ENCODE data around the gene VPS35.

VPS35 gene

DNA sequence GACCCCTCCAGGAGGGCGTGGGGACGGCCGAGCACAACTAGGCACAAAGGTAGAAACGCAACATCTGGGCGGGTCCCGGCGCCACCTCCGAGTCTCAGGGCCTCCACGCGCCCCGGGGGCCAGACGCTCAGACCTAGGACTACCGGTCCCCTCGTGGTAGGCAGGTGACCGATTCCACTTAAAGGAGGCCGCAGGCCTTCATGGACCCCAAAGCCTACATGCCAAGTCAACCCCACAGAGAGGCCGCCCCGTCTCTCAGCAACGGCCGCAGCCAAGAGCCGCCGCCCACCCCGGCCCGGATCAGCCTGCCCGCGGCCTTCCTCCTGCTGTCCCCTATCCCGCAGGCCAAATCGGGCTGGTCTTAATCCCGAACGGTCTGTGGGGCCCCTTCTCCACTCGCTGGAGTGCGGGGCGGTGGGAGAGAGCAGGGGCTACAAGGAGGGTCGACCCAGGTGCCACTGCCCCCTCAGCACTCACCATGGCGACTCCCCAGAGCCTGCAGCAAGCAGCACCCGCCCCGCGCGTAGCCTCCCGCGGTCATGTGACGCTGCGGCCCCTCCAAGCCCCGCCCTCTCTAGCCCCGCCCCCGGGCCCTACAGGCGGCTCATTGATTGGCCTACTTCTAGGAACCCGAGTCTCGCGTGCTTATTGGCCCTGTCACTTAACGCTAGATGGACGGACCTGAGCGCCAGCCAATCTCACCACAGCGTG is at the start of gene VPS35:
Gene VPS35 (minus strand): TSS at position 525 of the 711 bp plus-strand sequence. CDS start 45 bp downstream, at position 480.
- peak; percentile 99 for DNase-seq

DNA sequence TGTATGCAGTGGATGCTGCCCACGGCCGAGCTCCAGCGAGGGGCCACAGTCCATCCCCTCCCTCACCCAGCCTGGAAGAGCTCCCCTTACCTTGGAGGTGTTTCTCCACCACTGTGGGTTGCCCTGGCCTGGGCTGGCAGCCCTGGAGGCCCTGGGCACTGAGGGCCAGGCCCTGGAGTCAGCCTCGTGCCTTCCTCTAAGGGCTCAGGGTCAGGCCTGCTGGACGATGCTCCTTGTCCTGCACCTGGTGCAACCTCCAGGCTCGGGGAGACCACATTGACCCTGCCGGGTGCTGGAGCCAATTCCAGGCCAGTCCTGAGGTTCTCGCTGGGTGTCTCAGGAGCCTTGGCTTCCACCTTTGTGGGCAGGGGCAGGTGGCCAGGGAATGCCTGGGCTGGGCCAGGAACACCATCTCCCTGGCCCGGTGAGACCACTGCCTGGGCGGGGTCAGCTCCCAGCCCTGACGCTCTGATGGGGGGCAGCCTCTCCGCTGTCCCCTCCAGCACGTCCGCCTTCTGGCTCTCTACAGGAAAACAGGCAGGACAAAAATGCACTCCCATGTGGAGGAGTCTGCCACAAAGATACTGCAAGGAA is 48.7 kb upstream of the VPS35 start:
- DNase-seq, result no peak

DNA sequence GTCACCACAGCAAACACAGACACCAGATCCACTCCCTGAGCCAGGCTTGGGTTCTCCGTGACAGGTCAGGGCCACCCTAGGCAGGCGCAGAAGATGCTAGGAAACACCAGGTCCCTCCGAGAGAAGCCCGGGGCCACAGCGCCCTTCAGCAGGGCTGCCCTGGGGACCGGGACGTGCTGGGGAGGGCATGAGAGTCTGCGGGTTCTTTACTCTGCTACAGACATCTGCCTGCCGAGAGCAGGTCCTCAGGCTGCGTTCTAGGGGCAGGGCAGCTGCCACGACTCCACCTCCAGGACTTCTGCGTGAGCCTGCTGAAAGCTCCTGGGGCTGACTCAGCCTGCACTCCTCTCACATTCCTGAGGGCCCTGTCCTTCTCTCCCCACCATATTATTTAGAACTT is 47.7 kb upstream of the VPS35 start:
- no peak for DNase-seq

DNA sequence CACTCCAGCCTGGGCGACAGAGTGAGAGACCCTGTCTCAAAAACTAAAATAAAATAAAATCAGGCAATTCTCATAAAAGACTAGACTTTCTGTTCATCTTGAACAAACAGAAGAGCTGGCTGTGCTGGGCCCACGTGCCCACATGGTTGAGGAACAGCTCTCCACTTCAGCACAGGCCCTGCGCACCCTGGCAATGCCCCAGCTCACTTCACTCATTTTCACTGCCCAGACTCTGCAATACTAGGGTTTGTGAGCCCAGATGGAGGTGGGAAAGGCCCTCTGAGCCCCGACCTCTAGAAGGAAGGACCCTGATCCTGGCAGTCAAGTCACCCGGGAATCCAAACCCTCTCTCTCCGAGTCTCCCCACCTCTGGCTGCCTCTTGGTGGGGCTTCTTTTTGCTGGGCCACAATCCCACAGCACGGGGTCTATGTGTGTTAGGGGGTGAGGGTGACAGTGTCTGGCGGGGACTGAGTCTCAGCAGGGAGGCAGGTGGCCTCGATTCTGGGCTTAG is 44.4 kb upstream of the VPS35 start:
- no peak for DNase-seq

DNA sequence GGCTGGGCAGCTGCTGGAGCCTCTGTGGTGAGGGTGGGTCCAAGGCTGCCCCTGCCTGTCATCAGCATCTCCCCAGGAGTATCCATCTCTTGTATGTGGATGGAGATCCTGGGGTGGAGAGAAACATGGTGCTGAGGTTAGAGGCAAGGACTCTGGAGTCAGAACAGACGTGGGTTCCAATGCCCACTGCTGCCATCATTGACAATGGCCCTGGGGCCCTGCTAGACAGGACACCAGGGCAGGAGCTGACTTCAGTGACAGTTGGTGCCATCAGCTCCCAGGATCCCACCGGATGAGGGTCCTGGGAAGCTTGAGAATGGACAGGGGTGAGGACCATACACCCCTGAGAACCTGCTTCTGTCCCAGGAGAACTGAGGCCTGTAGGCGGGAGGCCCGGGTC is 43.6 kb upstream of the VPS35 start:
- DNase-seq, result no peak

DNA sequence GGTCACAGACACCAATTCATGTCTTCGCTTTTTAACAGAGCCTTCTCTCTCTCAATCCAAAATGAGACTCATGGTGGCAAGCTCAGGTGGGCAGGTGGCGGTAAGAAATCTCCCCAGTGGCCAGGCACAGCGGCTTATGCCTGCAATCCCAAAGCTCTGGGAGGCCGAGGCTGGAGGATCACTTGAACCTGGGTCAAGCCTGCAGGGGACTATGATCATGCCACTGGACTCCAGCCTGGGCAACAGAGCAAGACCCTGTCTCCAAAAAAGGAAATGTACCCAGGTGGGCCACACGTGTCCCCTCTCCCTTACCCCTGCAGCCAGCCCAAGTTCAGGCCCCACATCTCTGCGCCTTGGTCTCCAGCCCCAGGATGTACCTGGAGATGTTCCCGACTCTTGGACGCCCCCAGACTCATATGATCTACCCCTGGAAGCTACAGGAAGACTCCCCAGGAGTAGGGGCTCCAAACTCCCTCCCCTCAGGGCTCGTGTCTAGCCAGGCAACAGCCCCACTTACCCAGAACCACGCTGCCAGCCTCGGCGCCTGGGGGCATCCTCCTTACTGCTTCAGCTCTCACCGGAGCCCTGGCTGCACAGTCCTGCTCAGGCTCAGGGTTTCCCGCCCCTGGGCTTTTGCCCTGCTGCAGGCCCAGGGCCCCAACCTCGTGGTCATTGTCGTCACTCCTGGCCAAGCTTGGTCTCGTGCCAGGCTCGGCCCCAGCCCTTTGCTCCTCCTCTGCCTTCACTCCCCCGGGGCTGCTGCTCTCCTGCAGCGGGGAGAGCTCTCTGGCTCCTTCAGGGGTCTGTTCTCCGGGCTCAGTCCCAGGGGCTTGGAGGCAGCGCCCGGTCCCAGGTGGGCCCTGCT is 42.9 kb upstream of the VPS35 start:
- DNase-seq, result no peak

DNA sequence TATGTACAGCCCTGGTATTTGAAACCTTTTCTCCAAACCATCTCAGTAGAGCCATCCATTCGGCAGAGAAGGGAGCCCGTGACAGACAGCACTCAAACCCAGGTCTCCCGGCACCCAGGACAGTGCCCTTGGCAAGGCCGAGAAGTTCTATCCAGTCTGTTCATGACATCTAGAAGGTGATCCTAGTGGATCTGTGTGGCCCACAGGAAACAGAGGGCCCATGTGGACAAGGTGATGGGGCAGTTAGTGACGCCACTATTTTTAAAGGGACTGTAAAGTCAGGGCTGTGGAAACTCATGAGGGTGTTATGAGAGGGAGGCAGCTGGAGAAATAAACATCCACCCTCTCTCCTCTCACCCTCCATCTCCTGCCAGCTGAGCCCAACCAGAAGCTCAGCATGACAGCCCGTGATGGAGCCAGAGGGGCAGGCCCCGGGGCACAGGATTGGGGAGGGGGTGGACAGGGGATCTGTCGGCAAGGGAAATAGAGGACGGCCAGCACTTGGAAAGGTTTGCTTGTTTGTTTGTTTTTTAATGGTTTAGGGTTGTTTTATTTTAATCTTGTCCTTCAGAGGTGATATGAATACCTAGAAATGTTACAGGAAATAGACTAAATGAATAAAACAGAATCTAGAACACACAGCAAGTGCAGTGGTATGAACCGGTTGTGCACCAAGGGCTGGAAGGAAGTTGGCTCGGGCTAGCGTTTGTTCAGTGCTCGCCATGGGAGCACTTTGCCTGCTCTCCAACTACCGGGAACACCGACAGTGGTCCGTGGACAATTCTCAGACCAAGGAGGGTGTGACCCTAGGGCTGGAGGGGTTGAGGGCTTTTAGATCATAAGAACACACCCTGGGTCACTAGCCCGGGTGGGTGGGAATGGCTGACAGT is 42.1 kb upstream of the VPS35 start:
- DNase-seq, result no peak

DNA sequence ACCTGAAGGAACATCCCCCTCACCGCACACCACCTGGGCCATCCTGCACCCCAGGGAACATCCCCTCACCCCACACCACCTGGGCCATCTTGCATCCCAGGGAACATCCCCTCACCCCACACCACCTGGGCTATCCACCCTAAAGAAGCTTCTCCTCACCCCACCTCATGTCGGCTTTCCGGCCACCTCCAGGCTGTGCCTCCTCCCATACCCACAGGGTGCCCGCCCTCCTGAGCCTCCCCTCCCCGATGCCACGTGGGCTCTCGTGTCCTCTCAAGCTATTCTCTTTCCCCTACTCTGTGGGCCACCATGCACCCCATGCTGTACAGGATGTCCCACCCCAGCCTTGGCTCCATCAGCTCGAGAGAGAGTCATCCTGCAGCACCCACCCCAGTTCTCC is 41.1 kb upstream of the VPS35 start:
- DNase-seq, result no peak

DNA sequence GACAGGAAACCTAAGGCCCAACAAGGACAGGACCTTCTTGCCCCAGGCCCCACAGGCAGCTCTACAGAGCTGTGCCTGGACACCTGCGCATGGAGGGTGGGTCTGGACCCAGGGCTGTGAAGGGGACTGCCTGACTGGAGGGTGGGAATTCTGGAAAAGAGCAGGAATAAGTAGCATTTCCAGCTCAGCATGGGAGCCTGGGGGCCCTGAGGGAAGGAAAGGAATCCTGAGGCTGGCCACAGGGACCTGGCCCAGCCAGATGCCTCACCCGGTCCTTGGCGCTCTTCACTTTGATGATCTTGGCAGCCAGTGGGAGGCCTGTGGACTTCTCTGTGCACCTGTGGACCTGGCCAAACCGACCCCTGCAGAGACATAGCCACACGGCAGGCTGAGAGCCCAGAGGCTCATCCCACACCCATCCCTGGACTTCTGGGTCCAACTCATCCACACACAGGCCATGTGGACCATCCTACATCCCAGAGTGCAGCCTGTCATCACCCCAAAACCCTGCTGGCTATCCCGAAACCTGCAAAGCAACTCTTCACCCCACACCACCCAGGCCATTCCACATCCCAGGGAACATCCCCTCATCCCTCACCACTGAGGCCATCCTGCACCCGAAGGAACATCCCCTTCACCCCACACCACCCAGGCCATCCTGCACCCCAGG is 40.5 kb upstream of the VPS35 start:
- DNase-seq, result no peak

DNA sequence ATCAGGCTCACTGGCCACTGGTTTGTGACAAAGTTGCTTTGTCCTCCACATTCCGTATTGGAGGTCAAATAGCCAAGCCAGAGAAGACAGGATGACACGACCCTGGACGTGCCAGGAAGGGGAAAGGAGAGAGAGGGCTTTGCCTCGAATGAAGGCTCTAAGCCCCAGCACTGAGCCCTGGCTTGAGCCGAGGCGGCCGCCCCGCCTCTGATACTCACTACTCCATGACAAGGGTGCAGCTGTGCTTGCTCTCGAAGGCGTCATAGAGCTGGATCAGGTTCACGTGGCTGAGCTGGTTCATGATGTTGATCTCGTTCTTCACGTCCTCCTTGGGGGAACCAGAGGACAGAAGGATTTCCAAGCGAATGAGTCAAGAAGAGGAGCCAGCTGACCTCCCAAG is 39.8 kb upstream of the VPS35 start:
- no peak for DNase-seq

DNA sequence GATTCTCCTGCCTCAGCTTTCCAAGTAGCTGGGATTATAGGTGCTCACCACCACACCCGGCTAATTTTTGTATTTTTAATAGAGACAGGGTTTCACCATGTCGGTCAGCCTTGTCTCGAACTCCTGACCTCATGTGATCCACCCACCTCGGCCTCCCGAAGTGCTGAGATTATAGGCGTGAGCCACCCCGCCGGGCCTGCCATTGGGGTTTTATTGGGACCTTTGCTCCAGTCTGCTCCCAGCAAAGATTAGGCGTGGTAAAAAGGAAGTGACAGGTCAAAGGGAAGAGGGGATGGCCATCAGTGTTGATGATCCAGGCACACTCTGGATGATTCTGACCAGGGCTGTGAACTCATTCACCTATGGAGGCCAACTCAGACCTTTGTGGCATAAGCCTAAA is 38.7 kb upstream of the VPS35 start:
- DNase-seq, result no peak

DNA sequence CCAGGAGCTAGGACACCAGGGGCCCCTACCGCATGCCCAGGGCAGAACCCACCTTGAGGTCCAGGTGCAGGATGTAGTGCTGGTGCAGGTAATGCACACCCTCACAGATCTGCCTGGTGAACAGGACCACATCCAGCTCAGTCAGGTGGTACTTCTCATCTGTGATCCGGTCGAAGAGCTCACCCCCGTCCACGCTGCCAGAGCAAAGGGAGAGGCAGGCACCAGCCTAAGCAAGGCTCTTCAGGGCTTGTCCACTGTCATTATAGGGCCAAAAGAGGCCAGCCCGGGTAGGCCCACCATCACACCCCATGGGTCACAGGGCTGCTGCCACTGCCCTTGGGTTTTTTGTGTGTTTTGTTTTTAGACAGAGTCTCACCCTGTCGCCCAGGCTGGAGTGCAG is 38.2 kb upstream of the VPS35 start:
- DNase-seq, result no peak

DNA sequence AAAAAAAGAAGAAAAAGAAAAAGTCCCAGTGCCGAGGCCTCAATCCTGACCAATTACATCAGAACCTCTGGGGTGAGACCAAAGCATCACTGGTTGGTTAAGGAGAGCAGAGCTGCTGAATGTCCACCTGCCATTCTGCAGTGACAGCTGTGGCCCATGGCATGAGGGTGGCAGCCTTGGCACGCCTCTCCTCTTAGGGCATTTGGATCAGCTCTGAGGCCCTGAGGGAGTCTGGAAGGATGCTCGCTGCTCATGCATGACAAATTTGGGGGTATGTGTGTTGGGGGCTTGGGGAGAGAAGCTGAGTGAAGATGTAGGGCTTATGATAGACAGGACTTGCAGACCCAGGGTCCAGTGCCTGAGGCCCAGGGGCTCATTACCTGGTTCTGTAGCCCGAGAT is 32.9 kb upstream of the VPS35 start:
- no peak for DNase-seq

DNA sequence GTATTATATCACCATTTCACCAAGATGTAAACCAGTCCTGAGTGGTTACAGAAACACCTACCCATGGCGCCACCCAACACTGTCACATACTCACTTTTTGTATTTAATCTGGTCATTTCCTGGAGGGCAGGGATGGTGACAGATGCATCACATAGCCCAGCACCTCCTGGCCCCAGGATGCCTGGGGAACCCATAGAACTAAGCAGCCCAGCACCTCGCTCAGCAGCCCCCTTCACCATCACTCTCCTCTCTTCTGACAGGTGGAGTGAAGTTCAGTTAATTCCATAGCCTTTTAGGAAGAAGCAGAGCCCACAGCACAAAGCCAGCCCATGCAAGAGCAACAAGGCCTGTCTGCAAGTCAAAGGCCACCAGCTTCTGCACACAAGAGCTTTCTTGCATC is 31.6 kb upstream of the VPS35 start:
- no peak for DNase-seq

DNA sequence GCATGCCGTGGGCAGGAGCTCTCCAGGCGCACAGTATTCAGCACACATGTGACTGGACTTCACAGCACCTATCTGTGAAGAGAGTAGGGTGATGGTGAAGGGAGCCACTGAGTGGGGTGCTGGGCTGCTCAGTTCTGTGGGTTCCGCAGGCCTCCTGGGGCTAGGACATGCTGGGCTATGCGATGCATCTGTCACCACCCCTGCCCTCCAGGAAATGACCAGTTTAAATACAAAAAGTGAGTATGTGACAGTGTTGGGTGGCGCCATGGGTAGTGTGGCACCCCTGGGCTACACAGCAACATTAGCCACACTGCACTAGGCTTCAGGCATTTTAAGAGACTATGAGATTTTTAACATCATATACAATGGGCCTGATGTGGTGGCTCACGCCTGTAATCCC is 30.6 kb upstream of the VPS35 start:
- DNase-seq, result no peak

DNA sequence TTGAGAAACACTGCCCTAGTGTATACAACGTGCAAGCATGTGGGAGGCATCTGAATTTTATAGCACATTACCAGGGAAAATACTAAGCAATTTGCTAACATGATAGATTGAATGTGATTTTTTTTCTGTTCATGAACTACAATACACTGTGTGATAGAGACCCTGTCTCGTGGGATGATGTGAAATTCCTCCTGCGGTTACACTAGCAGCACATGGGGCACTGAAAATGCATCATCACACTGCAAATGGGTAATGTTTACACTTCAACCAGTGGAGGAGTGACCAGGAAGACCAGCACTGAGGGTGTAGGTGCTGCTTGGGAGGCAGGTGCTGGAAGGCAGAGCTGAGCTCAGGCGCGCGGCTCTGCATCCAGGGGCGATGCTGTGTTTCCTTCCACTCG is 29.2 kb upstream of the VPS35 start:
- peak; percentile 21 for DNase-seq

DNA sequence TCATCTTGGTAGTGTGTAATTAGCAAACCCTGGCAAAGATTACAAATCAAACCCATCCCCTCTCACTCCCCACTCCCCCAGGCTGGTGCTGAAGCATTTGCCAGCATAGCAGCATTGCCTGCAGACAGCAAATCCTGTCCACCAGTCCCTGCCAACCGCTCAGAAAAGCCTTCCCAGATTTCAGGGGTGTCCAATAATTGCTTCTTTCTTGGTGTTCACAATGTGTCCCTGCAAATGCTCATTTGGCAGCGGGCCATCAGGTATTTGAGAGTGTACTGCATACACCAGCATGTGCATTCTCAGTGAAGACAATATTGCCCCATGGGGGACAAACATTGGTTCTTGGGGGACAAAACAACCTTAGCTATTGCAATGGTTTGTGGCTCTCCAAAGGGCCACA is 28.7 kb upstream of the VPS35 start:
- no peak for DNase-seq

DNA sequence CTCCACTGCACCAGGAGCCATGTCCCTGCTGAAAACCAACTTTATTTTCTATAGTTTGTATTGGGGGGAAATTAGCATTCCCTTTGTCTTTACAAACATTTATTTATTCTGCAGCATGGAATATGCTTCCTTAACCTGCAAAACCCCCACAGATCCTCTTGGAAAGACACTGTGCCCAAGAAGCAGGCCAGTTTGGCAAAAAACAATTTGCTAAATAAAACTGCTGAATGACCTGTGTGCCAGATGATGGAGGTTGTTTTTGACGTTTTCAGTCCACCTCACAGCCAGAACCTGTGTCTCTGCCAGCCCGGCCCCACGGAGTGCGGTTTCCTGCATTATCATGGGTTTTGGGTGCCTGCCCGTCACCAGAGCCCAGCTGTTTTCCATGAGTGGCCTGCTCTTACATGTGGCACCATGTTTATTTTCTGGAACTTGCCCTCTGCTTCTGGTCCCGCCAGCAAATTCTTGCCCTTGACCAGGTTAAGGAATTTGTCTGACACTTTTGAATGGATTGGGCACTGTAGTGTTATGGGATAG is 26.9 kb upstream of the VPS35 start:
- DNase-seq, result no peak

DNA sequence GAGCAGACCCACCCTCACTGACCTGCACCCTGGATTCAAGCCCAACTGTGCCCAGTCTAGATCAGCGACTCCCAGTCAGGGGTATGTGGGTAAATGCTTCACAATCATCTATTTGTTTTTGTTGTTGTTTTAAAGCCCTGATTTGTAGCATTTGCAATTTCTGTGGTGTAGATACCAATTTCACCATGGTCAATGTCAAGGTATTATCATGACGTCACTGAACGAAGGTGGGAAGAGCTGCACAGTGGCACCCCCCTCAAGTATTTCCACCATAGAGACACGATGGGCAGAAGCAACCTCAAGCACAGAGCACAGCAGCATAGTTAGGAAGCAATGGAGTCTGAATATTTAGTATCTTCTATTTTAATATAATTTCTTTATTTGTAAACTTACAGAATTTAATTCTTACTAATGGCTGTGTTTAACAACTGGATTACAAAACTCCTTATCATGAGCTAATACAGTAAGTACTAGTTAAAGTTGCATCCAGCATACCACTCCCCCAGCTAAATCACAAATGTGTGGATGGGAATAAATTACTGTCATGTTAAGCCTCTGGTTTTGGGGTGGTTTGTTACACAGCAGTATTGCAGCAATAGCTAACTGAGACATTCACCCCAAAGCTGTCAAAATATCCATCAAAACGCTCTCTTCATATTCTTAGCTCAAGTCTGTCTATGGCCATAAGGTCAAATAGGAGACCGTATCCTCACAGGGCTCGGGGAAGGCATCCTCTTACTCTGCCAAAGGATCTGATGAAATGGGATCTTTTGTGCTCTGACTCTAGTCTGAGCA is 26.0 kb upstream of the VPS35 start:
- DNase-seq, result no peak

DNA sequence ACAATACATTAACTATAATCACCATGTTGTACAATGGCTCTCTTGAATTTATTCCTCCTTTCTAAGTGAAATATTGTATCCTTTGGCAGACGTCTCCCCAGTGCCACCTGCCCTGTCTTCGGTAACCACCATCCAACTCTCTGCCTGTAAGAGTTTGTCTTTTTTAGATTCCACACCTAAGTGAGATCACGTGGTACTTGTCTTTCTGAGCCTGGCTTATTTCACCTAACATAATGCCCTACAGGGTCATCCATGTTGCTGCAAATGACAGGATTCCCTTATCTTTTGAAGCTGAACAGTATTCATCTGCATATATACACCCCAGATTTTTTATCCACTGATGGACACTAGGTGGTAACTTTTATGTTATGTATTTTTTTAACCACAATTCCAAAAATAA is 24.7 kb upstream of the VPS35 start:
- no peak for DNase-seq

DNA sequence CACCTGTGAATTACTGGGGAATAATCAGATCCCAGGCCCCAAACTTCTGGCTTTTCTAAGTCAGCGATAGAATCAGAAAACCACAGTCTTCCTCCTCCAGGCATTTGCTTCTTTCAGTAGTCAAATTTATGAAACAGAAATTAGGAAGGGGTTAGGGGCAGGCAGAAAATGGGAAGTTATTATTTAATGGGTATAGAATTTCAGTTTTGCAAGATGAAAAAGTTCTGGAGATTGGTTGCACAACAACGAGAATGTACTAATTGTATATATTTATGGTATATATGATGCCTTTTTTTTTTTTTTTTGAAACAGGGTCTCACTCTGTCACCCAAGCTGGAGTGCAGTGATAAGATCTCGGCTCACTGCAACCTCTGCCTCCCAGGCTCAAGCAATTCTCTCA is 23.9 kb upstream of the VPS35 start:
- DNase-seq, result no peak
